GM12872 (cell line): ENCODE measurements around the gene PRUNE2.

Experiments used
- TF ChIP-seq, protein P1 (sequence below): IDR thresholded peaks from 3 replicates; pipeline ENCODE4 v1.5.1; 2011; ENCODE audit warnings: low read depth, mild to moderate bottlenecking, low read length, moderate library complexity; ENCODE audit not compliant: insufficient read depth

PRUNE2 gene

DNA sequence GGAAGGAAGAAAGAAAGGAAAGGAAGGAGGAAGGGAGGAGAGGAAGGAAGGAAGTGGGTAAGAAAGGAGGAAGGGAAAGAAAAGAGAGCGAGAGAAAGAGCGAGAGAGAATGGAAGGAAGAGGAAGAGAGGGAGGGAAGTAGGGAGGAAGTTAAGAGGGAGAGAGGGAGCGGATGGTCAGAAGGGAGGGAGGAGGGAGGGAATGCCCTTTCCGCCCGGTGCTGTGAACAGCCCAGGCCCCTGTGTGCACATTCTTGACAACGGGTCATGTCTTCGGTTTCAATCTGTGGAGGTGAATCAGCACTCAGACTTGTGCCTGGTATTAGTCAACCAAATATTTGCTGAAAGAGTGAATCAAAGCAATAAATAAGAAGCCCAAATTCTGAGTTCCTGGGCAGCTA lies 39.2 kb downstream of the PRUNE2 start:
- TF ChIP-seq, protein P1, sequence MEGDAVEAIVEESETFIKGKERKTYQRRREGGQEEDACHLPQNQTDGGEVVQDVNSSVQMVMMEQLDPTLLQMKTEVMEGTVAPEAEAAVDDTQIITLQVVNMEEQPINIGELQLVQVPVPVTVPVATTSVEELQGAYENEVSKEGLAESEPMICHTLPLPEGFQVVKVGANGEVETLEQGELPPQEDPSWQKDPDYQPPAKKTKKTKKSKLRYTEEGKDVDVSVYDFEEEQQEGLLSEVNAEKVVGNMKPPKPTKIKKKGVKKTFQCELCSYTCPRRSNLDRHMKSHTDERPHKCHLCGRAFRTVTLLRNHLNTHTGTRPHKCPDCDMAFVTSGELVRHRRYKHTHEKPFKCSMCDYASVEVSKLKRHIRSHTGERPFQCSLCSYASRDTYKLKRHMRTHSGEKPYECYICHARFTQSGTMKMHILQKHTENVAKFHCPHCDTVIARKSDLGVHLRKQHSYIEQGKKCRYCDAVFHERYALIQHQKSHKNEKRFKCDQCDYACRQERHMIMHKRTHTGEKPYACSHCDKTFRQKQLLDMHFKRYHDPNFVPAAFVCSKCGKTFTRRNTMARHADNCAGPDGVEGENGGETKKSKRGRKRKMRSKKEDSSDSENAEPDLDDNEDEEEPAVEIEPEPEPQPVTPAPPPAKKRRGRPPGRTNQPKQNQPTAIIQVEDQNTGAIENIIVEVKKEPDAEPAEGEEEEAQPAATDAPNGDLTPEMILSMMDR: no peak

DNA sequence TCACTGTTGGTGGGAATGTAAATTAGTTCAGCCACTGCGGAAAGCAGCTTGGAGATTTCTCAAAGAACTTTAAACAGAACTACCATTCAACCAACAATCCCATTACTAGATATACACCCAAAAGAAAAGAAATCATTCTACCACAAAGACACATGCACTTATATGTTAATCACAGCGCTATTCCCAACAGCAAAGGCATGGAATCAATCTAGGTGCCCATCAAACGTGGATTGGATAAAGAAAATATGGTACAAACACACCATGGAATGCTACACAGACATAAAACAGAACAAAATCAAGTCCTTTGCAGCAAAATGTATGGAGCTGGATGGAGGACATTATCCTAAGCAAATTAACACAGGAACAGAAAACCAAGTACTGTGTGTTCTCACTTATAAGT lies 42.1 kb downstream of the PRUNE2 start:
- TF ChIP-seq, protein P1: no peak

DNA sequence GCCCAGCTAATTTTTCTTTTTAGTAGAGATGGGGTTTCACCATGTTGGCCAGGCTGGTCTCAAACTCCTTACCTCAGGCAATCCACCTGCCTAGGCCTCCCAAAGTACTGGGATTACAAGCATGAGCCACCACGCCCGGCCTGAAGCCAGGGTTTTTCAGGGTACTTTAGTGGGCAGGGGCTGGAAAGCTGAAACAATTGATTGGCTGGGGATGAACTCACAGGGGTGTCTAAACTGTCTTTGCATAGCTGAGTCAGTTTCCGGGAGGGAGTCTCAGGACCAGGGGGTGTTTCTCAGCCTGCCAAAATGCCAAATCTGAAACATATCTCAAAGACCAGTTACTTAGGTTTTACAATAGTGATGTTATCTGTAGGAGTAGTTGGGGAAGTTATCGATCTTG lies 46.1 kb downstream of the PRUNE2 start:
- TF ChIP-seq, protein P1: no peak

DNA sequence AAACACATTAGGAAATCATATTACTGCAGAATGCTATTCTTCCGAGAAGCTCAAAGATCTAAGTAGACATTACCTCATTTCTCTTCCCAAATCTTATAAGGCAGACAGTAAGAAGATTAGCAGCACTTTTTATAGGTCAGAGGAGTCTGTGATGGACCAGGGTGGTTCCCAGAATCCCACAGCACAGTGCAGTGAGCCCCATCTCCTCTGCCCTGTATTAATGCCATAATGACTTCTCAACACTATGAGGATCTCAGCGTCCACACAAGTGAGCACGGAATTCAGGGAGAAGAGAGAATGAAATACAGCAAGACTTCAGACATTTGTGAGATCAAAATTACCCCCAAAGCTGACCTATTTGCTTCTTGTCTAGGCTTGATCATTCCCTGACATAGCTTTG lies 49.9 kb downstream of the PRUNE2 start:
- TF ChIP-seq, protein P1: no peak

DNA sequence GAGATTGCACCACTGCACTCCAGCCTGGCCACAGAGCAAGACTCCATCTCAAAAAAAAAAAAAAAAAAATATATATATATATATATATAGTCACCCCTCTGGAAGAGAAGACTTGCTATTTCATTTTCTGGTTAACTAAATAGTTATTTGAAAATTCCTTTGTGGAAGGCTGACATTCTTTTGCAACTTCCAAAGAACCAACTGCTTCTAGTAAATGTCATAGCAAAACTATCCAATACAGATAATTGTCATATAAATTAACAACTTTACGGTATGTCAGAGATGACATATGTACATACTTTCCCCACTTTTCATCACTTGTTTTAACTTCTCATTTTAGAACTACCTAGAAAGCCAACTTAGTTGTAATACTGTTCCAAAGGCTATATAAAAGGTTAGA lies 50.9 kb downstream of the PRUNE2 start:
- TF ChIP-seq, protein P1: no peak

DNA sequence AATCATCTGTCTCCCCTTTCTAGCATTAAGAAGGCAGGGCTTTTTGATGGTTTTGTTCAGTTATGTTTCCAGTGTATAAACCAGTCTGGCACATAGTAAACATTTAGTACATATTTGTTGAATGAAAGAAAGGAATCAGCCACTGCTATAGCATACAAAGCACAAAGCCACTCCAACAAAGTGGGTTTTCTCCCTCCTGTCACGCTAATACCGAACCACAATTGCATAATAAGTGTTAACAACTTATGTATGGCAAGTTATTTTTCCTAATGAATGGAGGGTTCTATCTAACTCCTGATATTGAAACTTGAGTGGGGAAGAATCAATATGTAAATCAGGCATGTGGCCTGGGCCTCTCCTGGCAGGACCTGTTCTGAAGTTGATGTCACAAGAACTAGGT lies 53.9 kb downstream of the PRUNE2 start:
- TF ChIP-seq, protein P1: no peak

DNA sequence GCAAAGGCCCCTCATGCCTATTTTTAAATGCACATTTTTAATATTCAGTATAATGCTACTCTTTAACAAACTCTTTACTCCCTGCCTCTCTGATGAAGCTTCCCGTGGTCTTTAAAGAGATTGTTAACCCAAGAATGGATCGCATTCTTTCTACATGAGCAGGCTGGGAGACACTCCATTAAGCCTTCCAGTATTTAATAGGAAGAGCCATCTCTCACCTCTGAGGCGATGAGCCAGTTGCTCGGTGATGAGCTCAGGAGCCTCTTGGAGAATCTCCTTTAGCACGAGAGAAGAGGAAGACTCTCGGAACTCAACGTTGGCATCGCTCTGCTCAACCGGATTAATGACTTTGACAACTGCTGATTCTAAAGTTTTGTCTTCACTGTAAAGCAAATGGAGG lies 59.6 kb downstream of the PRUNE2 start:
- TF ChIP-seq, protein P1: no peak

DNA sequence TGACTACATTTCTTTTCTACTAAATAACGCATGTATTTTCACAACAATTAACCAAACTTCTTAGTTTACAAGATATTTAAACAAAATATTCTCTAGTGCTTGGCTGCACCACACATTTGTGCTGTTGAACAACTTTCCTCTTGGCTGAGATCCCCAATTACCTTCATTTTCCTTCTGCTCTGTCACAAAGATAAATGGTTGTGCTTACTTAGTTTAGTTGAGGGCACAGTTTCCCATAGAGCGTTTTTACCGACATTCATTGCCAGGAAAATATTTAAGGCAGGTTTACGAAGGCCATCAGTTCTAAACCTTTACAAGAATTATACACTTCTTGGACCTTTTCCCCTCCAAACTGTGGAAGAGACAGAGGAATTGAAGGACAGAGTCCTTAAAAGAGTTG lies 60.7 kb downstream of the PRUNE2 start:
- TF ChIP-seq, protein P1: no peak
